Fibroblast of lung (primary cell): ENCODE data around the gene RPS19BP1.

ENCODE experiments used
- EZH2 ChIP-seq: IDR thresholded peaks from 2 replicates; pipeline ENCODE4 v1.5.1; 2012; ENCODE audit warnings: low read length, control low read depth, mild to moderate bottlenecking; ENCODE audit errors: missing control alignments
- TF ChIP-seq, protein P1 (sequence below), 2 donors: IDR thresholded peaks in 1 of 2; conservative IDR thresholded peaks in 1 of 2; 1 replicate in 1 of 2; 2 replicates in 1 of 2; pipeline ENCODE4 v1.5.1; 2011 to 2012; ENCODE audit warnings: low read length in 2 of 2, control low read depth in 1 of 2, inconsistent platforms in 1 of 2, low read depth in 1 of 2, mild to moderate bottlenecking in 1 of 2

DNA sequence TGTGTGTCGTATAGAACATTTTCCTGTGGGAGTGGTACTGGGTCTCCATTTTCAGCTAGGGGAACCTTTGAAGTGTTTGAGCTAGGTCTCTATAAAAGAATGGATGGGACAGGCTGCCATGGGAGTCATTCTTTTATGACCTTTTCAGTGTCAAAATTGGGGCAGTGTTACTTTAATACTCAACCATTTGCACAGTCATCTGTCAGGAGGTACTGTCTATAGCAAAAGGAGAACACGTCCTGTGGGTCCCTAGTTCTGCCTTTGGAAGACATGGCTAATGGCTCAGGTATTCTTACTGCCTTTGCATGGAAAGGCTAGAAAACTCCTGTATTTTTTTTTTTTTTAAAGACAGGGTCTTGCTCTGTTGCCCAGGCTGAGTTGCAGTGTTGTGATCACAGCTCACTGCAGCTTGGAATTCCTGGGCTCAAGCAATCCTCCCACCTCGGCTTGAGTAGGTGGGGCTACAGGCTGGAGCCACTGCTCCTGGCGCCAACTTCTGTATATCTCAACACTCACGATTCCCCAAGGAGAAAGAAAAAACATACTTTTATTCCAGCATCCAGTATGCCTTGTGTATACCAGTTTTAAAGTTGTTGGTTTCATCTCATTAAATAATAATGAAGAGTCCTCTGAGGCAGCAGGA is 14.3 kb downstream of the RPS19BP1 start:
- TF ChIP-seq, protein P1, sequence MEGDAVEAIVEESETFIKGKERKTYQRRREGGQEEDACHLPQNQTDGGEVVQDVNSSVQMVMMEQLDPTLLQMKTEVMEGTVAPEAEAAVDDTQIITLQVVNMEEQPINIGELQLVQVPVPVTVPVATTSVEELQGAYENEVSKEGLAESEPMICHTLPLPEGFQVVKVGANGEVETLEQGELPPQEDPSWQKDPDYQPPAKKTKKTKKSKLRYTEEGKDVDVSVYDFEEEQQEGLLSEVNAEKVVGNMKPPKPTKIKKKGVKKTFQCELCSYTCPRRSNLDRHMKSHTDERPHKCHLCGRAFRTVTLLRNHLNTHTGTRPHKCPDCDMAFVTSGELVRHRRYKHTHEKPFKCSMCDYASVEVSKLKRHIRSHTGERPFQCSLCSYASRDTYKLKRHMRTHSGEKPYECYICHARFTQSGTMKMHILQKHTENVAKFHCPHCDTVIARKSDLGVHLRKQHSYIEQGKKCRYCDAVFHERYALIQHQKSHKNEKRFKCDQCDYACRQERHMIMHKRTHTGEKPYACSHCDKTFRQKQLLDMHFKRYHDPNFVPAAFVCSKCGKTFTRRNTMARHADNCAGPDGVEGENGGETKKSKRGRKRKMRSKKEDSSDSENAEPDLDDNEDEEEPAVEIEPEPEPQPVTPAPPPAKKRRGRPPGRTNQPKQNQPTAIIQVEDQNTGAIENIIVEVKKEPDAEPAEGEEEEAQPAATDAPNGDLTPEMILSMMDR (conservative IDR thresholded peaks at IDR 0.05 in 1 of 2, IDR thresholded peaks at IDR 0.05 in 1 of 2; ENCODE audit: low read depth in 1 of 2, low read length in 2 of 2): no peak
- no peak for TF ChIP-seq EZH2
